CD4-positive, alpha-beta T cell treated with Interleukin-6 for 4 hours (primary cell): ENCODE data around the gene CAPN3.

Experiments
- DNase-seq: peaks from one replicate; pipeline ENCODE4 v3.0.0-alpha.2; 2020; ENCODE audit warnings: mixed read lengths

The CAPN3 gene

GRCh38 chr15:42358141-42358540, 1.2 kb upstream of the CAPN3 start:
- no peak for DNase-seq

- no peak for DNase-seq
Observed at GRCh38 chr15:42359985-42360384, 684 bp downstream of the CAPN3 start.

GRCh38 chr15:42360535-42361112, 1.3 kb downstream of the CAPN3 start:
- DNase-seq: no peak

- DNase-seq: no peak
Observed at GRCh38 chr15:42363487-42363886, 4.2 kb downstream of the CAPN3 start.

GRCh38 chr15:42363942-42364341, 4.6 kb downstream of the CAPN3 start:
- DNase-seq: no peak

DNA sequence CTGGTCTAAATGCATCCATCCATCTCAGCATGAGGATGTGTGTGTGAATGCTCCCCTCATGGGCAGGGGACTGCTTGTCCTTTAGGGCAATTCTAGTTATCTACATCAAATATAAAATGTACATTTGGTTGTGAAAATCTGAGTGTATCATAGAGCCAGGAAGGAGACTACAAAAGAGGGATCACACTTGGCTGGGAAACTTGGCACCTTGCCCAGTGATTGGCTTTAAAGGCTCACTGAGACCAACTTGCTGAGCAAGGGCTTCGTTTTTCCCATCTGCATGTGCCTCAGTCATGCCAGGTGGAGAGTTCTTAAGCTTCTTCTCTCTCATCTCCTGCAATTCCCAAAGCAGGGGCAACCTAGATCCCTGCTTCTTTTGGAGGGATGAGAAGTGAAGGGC, 5.2 kb downstream of the CAPN3 start:
- no peak for DNase-seq

DNA sequence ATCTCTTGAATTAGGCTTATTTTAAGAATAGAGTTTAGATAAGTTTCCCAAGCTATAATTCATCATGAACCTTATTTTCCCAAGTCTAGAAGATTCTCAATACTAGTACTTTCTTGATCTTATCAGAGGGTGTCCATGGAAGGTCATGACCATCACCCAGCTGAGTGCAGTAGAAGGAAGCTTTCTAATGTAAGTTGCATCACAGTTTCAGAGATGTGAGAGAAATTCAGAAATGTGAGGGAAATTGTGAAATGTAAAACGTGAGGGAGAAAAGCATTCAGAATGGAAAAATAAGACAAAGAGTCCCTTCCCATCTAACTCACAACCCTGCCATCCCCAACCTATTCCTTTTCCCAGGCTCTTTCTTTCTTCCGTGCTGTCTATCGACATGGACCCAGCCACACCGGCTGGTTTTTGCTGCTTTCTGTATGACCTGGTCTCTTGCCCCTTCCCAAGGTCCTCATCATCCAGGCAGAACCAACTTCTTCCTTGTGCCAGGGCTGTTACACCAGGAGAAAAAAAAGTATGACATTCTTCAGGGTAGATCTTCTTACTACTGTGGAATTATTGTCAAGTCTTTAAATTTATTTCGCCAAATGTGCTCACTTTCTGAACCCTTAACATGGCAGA, 6.7 kb downstream of the CAPN3 start:
- DNase-seq: no peak

GRCh38 chr15:42367041-42367440, 7.7 kb downstream of the CAPN3 start:
- DNase-seq: no peak

DNA sequence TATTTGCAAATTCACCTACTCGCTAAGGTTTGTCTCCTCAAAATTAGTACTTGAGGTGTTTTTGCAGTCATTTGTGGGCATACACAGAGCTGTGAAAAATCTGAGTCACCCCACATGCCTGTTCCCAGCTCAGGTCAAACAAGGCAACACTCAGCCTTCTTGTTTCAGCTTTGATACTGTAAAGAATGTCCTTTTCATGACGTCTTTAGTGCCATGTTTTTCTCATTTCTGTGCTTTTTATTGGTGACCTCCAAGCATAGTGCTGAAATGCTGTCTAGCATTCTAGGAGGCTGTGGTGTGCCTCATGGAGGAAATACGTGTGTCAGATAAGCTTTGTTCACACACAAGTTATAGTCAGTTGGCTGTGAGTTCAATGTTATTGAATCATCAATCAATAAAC, 8.8 kb downstream of the CAPN3 start:
- DNase-seq: no peak

DNA sequence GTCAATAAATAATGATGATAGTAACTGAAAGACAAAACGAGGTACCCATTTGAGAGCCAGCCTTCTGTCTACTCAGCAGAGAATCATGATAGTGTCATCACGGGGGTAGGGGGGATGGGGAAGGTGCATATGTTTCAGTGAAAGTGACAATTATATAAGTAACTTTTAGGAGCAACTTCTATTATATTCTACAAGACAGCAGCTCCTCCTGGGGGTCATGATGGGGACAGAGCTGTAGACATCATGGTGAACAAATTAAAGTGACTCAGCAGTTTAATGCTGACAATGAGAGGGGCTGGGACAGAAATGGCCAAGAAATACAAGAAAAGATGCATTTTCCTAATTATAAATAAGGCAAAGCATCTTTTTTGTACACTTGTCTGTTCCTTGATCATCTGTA, 11.8 kb downstream of the CAPN3 start:
- no peak for DNase-seq

GRCh38 chr15:42373274-42373673, 14.0 kb downstream of the CAPN3 start:
- no peak for DNase-seq

DNA sequence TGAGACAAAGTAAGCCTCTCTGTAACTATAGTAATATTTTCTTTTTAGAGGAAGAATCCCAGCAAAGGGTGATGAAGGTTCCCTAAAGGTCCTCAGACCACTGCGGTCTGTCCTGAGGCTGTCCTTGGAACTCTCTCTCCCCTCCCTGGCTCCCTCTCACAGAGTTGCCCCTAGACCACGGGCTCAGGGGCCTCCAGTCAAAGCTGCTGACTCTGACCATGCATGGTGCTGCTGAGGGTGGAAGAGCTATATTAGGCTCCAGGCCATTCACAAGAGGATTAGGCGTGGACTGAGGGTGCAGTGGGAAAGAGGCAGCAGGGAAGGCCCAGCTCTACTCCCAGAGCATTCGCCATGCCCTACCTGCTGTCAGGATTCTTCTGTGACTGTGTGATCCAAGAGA, 14.6 kb downstream of the CAPN3 start:
- no peak for DNase-seq

DNA sequence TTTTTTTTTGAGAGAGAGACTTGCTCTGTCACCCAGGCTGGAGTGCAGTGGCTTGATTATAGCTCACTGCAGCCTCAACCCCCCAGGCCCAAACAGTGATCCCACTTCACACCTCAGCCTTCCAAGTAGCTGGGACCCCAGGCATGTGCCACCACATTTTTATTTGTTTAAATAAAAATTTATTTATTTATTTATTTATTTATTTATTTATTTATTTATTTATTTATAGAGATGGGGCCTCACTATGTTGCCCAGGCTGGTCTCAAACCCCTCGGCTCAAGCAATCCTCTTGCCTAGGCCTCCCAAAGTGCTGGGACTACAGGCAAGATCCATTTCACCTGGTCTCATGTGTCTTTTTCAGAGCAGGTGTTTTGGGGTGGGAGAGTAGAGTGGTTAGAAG, 15.5 kb downstream of the CAPN3 start:
- DNase-seq: no peak

DNA sequence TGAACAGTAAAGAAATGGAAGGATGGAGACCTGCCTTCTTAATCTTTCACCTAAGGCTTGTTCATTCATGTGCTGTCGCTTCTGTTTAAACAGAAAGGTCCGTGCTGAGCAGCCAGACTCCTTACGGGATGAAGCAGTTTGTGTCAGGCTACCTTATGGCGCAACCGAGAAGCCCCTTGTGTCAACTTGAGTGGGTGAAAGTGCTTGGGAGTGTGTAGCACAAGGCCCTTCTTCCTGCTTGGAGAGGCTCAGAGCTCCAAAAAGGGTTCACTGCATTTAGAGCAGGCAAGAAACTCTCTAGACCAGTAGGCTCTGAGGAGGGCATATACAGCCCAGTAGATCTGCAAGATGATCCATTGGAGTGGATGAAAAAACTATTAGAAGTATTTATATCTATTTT, 16.0 kb downstream of the CAPN3 start:
- no peak for DNase-seq

DNA sequence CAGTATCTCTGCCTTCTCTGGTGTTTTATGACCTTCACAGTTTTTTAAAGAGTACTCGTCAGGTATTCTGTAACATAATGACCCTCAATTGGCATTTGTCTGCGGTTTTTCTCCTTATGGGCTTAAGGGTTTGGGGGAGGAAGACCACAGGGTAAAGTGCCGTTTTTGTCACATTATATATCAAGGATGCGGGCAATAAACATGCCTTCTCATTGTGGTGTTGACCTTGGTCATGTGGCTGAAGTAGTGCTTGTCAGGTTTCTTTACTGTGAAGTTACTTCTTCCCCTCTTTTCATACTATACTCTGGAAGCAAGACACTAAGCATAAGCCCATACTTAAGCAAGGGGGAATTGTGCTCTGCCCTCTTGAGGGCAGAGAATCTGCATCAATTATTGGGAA, 16.6 kb downstream of the CAPN3 start:
- DNase-seq: no peak

GRCh38 chr15:42378011-42378410, 18.7 kb downstream of the CAPN3 start:
- no peak for DNase-seq

DNA sequence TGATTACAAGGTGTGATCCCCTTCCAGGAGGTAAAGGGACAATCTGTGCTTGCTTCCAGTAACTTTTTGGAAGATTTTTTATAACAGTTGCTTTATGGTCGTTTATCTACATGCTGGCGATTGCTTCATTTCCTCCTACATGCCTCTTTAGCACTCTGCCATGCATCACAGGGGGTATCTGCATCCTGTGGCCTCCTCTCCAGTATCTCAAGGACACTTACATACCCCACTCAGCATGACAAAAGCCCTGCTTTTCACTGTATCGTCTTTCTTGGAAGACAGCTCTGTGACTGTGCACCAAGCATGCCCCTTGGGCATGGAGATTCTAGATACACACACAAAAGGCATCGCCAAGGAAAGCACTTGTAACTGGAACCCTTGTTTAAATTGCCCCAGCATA, 25.3 kb downstream of the CAPN3 start:
- DNase-seq: no peak

- no peak for DNase-seq
Observed at GRCh38 chr15:42385206-42385979, 26.1 kb downstream of the CAPN3 start.

DNA sequence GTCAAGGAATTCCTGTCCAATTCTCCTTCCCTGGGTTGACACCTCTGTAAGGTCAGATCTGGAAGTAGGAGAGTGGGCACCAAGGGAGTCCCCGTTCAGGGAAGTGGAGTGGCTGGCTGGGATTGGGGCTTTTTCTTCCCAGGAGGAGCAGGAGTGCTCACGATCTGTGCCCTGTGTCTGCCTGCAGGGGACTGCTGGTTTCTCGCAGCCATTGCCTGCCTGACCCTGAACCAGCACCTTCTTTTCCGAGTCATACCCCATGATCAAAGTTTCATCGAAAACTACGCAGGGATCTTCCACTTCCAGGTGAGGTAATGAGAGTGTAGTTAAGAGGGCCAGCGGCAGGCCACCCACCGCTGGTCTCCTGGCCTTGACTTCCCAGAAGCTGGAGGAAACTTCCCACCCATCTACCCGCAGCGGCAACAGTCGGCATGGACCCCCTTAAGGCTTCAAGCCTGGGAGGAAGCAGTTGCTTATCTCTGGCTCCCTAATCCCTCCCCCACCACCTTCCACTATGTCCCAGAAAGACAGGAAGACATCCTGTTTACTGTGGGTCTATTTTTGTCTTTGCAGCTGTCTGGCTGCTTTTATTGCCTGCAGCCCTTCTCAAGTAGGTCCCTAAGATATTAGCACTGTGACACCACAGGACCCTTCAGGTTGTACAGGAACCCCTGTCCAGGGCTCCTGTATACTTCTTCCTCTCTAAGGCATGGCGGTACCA, 26.8 kb downstream of the CAPN3 start:
- no peak for DNase-seq

- DNase-seq: no peak
Observed at GRCh38 chr15:42387603-42388002, 28.3 kb downstream of the CAPN3 start.

- no peak for DNase-seq
Observed at GRCh38 chr15:42392309-42393024, 33.2 kb downstream of the CAPN3 start.

DNA sequence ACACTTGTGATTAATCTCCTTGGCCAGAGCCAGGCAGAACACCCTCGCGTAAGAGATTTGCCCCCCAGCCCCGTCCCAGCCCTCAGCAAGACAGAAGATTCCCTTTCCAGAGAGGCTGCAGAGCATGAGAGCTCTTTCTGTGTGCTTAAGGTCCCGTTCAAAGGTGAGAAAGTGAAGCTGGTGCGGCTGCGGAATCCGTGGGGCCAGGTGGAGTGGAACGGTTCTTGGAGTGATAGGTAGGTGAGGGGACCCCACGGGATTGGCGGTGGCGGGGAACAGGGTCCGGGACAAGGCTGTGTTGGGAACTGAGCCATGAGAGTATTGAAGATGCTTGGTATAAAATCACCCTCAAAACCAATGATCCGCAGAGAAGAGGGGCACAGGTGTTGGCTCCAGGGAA, 34.8 kb downstream of the CAPN3 start:
- no peak for DNase-seq

GRCh38 chr15:42395838-42396237, 36.5 kb downstream of the CAPN3 start:
- DNase-seq: no peak
